NOMO-1 treated with dmso at 0.1 percent for 144 hours (cell line): ENCODE measurements around the gene ATP4B.

Experiments used
- DNase-seq: peaks from one replicate; lab custom pipeline; 2025; ENCODE audit not compliant: unreplicated experiment; lab: John Stamatoyannopoulos, UW

Gene ATP4B

GRCh38 chr13:113608967-113609533 is 48.9 kb downstream of the ATP4B start:
- no peak for DNase-seq

DNA sequence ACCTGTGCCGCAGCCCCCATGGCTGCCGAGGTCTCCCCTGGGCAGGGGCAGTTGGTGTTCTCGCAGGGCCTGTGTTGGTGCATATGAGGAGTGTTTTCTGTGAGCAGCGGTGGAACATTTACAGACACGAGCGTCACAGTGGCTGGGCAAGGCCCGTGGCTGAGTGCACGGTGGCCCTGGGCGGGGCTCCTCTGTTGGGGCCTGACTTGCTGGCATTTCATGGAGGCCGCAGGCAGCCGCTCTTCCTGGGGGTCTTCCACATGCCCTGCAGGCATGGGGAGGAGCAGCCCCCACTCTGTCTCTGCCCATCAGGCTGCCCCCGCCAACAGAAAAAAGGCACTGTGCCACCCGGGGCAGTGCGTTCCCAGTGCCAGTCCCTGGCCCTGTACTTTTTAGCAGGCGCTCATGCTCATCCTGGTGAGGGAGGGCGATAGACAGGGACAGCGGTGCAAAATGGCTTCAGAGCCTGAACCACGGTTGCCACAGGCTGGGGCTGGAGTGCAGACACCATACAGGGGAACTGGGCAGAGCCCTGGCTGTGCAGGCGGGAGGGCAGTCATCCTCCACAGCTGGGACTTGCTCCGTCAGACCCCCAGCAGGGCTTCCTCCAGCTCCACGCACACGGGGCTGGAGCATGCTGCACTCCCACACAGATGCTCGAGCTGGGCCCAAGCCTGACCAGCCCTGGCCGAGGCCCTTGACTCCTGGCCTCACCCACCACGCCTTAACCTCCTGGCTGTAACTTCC is 49.9 kb downstream of the ATP4B start:
- DNase-seq = no peak

DNA sequence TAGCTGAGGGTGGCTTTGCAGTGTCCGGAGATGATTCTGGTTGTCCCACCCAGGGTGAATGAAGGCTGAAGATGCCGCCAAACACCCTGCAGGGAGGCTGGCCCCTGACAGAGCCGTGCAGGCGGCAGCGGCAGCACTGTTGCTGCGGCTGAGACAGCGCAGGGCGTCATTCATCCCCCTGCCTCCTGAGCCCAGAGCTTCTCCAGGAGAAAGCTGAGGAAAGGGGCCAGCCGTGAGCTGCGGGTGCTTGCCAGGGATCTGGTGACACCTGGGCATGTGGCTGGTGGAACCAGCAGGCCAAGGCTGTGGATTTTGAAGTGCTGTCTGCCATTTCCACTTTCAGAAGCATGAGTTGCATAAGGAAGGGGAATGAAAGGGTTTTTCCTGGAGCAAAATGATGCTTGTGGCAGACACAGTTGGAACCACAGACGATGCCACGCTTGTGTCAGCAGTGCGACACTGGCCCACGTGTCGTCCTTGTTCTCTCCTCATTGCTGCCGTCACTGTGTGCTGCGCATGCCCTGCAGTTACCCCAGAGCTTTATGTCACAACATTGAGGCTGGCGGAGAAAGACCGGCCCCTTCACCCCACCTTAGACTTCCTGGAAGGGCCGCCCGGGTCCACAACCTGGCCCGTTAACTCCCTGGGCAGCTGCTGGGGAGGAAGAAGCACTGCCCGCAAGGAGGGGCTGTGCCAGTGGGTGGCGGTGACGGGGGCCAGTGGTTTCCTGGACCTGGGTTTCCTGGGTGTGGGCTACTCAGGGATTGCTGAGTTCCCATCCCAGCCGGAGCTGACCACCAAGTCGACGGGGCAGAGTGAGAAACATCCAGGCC is 50.7 kb downstream of the ATP4B start:
- DNase-seq = no peak

DNA sequence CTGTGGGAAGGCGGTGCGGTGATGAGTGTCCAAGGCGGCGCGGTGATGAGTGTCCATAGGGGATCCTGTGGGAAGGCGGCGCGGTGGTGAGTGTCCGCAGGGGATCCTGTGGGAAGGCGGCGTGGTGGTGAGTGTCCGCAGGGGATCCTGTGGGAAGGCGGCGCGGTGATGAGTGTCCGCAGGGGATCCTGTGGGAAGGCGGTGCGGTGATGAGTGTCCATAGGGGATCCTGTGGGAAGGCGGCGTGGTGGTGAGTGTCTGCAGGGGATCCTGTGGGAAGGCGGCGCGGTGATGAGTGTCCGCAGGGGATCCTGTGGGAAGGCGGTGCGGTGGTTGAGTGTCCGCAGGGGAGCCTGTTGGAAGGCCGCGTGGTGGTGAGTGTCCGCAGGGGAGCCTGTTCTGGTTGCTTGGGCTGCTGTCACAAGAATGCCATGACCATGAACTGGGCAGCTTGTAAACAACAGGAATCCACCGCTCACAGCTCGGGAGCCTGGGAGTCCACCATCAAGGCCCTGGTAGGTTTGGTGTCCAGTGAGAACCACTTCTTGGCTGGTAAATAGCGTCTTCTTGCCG is 52.0 kb downstream of the ATP4B start:
- DNase-seq = no peak

GRCh38 chr13:113605461-113605860 is 52.5 kb downstream of the ATP4B start:
- no peak for DNase-seq

DNA sequence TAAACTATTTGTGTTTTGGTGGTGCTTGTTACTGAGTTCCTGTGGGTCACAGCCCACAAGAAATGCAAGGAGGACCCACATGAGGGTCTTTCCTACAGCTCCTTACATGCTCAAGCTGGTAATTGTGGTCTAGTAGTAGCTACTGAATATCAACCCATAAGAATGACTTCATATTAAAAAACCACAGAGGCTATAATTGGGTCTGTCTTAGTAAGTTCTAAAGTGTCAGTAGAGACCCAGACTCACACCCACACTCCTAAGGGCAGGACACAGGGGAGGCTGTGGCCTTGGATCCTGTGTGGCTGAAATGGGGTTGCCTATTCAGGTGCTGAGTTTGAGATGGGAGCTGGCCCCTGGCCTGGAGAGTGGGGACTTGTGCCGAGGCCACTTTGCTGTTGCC is 53.8 kb downstream of the ATP4B start:
- DNase-seq = no peak

- no peak for DNase-seq
Measured at GRCh38 chr13:113603116-113603710, 54.8 kb downstream of the ATP4B start.

GRCh38 chr13:113602291-113602988 is 55.6 kb downstream of the ATP4B start:
- DNase-seq = no peak

- DNase-seq = no peak
Measured at GRCh38 chr13:113601166-113602070, 56.6 kb downstream of the ATP4B start.

DNA sequence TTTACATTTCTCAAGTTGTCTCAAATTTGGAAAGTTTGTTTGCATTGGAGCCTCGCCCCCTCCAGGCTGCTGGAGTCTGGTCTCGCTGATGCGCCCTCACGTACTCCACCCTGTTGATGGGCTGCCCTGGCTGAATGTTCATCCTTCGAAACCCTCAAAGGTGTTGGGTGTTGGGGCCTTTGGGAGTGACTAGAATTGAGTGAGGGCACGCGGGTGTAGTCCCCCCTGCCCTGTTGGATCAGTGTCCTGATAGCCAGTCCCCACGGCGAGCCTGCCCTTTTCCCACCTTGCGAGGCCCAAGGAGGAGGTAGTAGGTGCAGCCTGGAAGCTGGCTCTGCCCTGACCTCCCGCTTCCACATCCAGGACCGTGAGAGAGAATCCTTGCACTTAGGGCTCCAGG is 58.6 kb downstream of the ATP4B start:
- DNase-seq = no peak
